Hematopoietic multipotent progenitor cell treated with erythropoietin and hydrocortisone succinate and interleukin-3 and kit ligand, for 15 days (in vitro differentiated cells): ENCODE data around the gene CAMK2D.
"Not testable (repeated sequence)": the region's sequence is repeated elsewhere in the genome, so short reads cannot be mapped to it uniquely, and the experiment has no call there.

Experiments used
- DNase-seq: peaks from one replicate; pipeline ENCODE4 v3.0.0-alpha.2; 2015; ENCODE audit warnings: low spot score

The CAMK2D gene

GRCh38 chr4:113761620-113762185, at the start of gene CAMK2D:
Gene CAMK2D, minus strand, starts transcription at chr4:113761738. Its CDS starts 670 bp downstream, at chr4:113761068.
- DNase-seq = peak; percentile 2

DNA sequence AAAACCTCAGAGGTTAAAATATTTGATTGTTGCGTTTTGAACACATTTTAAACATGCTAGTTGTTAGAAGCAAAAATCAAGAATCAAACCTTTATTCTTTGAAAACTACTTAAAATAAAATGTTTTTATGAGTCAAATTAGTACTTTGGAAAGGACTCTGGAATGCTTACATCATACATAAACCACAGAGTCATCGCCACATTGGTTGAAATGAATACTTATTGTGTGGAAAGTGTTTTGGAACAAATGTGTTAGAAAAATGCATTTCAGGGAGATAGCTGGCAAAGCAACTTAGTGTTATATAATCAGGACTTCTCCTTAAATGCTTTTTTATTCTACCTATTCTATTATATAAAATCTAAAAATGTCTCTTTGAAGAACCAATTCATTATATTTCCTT, 49.4 kb upstream of the CAMK2D start:
- no peak for DNase-seq

DNA sequence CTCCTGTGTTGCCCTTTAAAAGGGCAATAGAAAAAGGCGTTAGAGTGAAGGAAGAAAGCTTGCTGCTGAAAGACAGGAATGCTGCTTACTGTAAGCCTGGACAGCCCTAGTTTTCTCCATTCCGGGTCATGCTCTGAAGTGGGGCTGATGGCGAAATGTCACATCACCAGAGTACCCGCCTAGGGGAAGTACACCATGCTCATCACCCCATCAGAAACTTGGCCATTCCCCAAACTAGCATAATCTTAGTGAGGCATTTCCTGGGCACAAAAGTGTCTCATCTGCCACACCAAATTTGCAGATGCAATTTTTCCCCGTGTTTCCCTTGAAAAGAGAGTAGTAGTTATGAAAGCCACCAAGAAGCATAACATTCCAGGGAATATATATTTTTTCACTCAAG, 47.8 kb upstream of the CAMK2D start:
- no peak for DNase-seq

- DNase-seq = no peak
These were observed 45.3 kb upstream of the CAMK2D start for GRCh38 chr4:113806850-113807249.

DNA sequence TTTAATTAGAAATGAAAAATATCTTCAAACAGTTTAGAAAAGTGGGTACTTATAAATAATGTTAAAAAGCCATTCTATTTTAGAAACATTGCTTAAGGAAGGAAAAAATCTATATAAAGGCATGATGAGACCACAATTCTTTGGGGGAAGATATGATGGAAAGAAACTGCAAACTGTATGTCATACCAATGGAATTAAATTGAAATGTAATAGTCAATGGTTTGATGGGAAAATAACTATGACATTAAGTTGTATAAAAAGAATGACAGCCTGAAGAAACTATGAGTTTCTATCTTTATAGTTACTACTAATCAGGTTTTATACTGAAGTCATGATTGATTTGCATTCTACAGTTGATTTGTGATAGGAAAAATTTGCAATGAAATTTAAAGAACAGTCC, 40.3 kb upstream of the CAMK2D start:
- DNase-seq = no peak

DNA sequence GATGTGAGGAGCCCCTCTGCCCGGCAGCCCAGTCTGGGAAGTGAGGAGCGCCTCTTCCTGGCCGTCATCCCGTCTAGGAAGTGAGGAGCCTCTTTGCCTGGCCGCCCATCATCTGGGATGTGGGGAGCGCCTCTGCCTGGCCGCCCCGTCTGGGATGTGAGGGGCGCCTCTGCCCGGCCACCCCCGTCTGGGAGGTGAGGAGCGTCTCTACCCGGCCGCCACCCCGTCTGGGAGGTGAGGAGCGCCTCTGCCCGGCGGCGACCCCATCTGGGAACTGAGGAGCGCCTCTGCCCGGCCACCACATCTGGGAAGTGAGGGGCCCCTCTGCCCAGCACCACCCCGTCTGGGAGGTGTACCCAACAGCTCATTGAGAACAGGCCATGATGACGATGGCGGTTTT, 34.8 kb upstream of the CAMK2D start:
- DNase-seq = not testable (repeated sequence)

GRCh38 chr4:113790478-113790877, 28.9 kb upstream of the CAMK2D start:
- no peak for DNase-seq

DNA sequence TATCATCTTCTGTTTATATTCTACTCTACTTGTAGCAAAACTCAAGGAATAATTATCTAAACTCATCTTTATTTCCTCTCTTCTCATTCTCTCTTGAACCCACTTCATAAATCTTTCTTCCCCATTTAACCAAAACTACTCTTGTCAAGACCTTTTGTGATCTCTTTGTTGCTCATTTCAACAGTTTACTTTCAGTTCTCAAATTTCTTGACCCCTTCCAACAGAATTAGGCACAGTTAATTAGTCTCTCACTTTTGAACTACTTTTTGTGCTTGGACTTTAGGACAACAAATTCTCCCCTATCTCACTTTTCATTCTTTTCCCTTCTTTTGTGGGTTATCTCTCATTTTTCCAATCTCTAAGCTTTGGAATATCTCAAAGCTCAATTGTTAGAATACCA, 27.4 kb upstream of the CAMK2D start:
- DNase-seq = no peak

DNA sequence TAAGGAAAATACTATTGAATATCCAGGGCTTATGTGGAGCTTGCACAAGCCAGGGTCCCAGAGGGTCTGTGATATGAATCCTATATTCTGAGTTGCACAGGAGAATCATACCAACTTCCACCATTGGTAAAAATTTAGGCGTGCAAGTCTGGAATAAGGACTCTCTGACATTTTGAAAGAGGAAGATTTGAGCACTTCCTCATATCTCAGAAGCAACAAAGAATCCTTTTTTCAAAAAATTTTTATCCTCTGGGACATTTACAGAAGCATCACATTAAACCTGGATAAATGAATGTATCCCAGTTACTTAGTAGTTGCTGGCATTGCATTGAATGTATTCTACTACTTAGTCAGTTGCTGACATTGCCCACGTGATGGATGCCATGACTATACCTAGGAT, 24.2 kb upstream of the CAMK2D start:
- no peak for DNase-seq

DNA sequence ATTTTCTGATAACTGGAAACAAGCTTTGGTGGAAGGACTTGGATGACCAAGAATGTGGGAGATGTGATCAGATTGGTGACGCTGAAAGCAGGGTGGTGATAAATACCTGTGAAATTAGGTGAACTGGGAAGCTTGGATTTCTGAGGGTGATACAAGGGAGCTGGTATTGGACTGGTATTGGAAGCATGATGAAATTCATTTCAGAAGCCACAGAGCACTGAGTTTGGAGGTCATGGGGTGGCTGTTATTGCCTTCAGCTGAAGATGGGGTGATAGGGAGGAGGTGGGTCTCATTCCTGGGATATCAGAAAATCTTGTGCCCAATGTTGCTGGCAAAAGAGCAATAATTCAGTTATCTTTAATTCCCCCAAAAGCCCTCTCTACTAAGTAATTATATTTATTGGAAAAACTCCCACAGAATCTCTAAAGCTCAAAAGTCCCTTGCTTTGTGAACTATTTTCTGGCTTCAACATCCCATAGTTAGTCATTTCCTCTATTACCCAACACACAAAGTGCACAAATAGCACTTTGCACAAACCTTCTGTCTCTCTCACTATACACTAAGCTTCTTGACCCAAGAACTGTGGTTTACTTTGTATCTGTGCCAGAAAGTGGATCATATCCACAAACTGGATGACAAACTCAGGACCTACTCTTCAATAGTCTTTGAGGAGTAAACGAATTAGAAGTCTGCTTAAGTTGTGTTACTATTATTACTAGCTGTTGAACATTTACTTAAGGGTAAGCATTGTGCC, 23.1 kb upstream of the CAMK2D start:
- no peak for DNase-seq

DNA sequence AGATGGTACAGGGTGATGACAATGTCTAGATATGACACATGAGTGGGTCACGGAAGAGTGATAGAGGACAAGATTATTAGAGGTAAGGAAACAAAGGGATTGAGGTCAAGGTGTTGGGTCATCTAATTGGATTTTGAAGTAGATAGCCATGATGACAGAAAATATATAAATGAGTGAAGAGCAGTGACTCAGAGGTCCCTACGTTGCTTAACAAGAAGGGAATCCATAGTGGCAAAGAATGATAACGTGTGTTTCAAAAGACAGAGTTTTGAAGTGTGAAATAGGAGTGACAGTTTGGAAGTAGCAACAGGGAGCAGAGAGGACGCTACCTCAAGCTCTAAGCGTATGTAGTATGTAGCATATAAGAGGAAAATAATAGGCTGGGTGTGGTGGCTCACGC, 22.2 kb upstream of the CAMK2D start:
- DNase-seq = no peak

DNA sequence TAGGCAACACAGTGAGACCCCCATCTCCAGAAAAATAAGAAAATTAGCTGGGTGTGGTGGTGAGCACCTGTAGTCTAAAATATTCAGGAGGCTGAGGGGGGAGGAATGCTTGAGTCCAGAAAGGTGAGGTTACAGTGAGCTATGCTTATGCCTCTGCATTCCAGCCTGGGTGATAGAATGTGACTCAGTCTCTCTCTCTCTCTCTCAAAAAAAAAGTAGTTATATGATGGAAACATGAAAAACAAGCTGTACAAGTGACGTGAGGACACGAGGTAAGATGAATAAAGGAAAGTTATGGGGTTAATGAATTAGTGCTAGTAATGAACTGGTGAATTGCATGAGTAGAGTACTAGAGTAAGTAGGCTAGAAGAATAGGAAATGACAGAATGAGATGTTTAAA, 21.8 kb upstream of the CAMK2D start:
- no peak for DNase-seq

DNA sequence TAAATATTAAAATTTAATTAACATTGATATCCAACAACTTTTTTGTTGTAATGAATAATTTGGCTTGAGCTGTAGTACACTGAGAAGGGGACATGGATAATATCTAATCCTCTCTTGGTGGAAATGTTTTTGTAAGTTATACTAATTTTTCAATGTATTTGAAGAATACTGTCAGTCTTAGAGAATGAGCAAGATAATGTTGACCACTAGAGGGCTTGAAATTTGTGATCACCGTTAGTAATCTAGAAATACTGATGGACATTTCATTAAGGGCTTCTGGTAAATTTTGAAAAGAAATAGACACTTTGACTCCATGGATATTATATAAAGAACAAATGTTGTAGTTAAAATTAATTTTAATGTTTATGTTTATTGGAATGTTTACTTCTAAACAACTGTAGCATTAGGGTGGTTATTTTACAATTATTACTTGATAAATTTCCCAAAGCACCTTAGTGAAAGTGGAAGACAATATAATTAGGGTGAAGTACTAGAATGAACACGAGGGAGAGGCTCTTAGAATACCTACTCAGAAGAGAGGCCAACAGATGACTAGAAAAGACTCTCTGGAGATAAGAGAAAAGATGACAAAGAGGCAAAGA, 20.0 kb upstream of the CAMK2D start:
- peak; percentile 4 for DNase-seq

DNA sequence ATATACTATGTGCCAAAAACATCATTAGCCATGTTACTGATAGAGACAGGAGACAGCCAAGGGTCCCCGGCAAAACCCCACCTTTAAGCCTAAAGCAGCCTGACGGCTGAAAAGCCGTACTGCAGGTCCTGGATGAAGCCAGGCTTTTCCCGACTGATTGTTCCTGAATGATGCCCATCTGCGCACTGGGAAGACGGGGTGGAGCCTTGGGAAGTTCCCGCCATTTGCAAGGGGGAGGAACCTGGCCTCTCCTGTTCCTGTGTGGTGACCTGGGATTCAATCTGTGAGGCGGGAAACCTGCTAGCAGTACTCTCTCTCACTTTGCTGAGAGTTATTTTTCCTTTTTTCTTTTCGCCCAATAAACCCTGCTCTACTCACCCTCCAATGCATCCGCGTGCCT, 15.1 kb upstream of the CAMK2D start:
- no peak for DNase-seq

DNA sequence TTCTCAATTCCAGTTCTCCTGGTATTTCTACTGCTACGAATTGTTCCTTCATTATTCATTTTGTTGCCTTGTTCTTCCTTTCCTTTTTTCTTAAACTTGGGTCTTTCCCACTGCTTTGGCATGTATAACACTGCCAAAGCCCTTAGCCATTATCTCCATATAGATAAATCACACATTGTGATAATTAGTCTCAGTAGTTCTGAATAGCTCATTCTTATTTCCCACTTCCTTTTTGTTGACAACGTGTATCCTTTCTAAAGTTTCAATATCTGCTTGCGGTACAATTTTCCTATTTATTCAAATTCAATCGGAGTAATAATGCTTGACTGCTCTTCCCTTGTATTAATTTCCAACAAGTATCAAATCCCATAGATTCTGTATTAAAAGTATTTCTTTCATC, 14.5 kb upstream of the CAMK2D start:
- no peak for DNase-seq

- DNase-seq = no peak
These were observed 12.2 kb upstream of the CAMK2D start for GRCh38 chr4:113773756-113774155.

DNA sequence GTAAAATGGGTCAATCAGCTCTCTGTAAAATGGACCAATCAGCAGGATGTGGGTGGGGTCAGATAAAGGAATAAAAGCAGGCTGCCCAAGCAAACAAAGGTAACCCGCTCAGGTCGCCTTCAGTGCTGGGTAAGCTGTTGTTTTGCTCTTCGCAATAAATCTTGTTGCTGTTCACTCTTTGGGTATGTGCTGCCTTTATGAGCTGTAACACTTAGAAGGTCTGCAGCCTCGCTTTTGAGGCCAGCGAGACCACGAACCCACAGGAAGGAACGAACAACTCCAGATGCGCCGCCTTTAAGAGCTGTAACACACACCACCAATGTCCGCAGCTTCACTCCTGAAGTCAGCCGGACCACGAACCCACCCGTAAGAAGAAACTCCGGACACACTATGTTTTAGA, 11.5 kb upstream of the CAMK2D start:
- no peak for DNase-seq

DNA sequence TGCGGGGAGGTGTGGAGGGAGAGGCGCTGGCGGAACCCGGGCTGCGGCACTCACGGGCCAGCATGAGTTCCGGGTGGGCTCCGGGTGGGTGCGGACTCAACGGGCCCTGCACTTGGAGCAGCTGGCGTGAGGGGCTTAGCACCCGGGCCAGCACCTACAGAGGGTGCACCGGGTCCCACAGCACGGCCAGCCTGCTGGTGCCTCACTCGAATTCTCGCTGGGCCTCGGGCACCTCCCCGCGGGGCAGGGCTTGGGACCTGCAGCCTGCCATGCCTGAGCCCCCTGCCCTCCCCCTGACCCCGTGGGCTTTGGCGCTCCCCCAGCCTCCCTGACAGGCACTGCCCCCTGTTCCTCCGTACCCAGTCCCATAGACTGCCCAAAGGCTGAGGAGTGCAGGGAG, 10.8 kb upstream of the CAMK2D start:
- no peak for DNase-seq

GRCh38 chr4:113769744-113770143, 8.2 kb upstream of the CAMK2D start:
- no peak for DNase-seq

DNA sequence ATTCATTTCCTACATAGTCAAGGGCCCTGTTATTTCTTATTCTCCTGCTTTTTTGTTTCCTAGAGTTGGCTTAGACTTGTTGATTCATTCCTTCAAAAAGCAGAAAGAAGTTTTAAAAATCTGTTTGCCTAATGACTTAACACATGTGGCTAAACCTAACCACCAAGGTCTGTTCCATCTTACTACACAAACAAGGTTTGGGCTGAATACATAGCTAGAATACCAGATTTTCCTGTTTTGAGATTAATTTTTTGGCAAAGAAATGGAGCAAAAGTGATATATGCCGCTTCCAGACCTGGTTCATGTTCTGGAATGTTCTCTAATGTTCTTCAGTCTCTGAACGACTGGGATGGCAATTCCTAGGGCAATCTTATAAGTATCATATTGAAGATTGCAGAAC, 7.4 kb upstream of the CAMK2D start:
- DNase-seq = no peak

DNA sequence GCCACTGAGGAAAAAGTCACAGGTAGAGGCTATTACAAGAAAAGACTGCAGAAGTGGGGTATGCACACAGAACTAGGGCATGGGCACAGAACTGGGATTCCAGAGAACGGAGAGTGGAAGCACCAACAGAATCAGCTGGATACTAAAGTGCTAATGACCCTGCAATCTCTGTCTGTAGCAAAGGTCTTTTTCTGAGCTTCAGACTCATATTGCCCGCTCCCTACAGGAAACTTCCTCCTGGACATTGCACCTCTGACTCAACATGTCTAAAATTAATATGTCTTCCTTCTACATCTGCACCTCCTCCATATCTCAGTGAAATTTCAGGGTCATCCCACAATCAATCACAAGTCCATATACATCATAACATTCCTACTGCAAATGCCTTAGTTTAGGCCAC, 5.3 kb upstream of the CAMK2D start:
- no peak for DNase-seq

DNA sequence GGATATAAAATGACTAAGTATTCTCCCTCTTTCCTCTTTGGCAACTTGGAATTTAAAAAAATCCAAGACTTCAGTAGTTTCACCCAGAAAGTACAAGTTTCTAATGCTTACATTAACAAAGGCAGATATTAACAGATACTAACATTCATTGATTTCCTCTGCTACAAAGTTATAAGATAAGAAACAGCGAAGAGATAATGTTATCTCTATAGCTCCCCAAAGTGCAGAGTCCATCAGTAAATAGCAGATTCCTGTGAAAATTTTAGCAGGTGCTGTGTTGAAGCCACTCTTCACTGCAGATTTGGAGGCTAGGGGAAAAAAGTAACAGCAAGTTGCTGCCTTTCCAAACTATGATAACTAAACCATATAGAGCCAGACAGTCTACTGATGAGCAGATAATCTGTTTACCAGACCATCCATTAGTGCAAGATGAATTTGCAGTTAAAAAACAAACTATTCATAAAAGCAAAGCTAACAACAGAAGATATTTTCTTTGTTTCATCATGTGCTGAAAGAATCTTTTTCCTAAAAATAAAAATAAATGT, 3.3 kb upstream of the CAMK2D start:
- no peak for DNase-seq

GRCh38 chr4:113763923-113764322, 2.4 kb upstream of the CAMK2D start:
- not testable (repeated sequence) for DNase-seq

GRCh38 chr4:113763029-113763285, 1.4 kb upstream of the CAMK2D start:
- no peak for DNase-seq
